GM12875 (cell line): Measurements from ENCODE around the gene GAL3ST3.

Source experiments
- H3K4me3 ChIP-seq: one replicate; pipeline ENCODE4 v1.5.1; 2011; ENCODE audit warnings: low read depth, low read length, control low read depth
- TF ChIP-seq, protein P1 (sequence below): IDR thresholded peaks from 2 replicates; pipeline ENCODE4 v1.5.1; 2011; ENCODE audit warnings: low read depth, mild to moderate bottlenecking, control low read depth, inconsistent platforms, low read length, moderate library complexity, borderline replicate concordance; ENCODE audit not compliant: insufficient read depth

Gene GAL3ST3

GRCh38 chr11:66015454-66015881 lies 33.5 kb downstream of the GAL3ST3 start:
- no peak overlapping the region for H3K4me3 ChIP-seq
- TF ChIP-seq, protein P1, sequence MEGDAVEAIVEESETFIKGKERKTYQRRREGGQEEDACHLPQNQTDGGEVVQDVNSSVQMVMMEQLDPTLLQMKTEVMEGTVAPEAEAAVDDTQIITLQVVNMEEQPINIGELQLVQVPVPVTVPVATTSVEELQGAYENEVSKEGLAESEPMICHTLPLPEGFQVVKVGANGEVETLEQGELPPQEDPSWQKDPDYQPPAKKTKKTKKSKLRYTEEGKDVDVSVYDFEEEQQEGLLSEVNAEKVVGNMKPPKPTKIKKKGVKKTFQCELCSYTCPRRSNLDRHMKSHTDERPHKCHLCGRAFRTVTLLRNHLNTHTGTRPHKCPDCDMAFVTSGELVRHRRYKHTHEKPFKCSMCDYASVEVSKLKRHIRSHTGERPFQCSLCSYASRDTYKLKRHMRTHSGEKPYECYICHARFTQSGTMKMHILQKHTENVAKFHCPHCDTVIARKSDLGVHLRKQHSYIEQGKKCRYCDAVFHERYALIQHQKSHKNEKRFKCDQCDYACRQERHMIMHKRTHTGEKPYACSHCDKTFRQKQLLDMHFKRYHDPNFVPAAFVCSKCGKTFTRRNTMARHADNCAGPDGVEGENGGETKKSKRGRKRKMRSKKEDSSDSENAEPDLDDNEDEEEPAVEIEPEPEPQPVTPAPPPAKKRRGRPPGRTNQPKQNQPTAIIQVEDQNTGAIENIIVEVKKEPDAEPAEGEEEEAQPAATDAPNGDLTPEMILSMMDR: no peak

GRCh38 chr11:66014804-66015453 lies 34.0 kb downstream of the GAL3ST3 start:
- TF ChIP-seq, protein P1: no peak
- H3K4me3 ChIP-seq: no peak overlapping the region

DNA sequence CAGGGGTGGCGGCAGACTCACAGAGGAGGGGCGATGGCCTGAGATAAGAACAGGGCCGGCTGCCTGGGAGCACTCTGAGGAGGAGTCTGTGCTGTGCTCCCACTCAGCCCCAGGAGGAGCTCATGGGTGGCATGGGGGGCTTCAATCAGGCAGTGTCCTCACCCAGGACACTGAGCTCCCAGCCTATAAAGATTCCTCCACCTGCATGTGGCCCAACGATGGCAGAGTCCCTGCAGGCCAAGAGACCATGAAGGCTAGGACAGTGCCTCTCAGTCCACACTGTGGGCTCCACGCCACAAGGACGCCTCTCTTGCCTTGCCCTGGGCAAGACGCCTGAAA lies 35.2 kb downstream of the GAL3ST3 start:
- TF ChIP-seq, protein P1: no peak
- H3K4me3 ChIP-seq: no peak overlapping the region

DNA sequence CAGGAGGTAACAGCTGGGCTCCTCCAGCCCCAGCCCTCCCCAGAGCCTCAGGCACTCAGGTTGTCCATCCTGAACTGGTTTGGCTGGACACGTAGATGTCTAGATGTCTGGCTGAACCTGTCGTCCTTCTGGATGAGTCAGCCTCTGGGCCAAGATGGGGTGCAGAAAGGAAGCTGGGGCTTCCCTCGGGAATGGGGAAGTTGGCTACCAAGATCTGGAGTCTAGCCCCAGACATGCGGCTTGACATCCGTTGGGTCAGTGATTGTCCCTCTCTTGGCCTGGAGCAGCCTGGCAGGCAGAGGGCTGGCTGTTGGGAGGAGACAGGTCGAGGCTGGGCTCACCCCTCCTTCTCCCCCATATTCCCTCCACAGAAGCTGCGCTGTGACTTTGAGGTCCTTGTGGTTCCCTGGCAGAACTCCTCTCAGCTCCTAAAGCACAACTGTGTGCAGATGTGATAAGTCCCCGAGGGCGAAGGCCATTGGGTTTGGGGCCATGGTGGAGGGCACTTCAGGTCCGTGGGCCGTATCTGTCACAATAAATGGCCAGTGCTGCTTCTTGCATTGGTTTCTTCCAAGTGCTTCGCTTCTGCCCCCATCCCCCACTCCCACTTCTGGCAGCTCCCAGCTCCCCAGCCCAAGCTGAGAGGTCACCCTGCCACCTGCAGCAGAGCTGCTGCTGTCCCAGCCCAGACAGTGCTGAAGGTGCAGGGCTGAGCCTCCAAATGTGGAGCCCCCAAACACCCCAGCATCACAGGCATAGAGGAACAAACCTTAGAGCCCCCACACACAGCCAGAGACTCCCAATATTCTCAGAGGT lies 35.8 kb downstream of the GAL3ST3 start:
- H3K4me3 ChIP-seq: no peak overlapping the region
- TF ChIP-seq, protein P1: no peak

- H3K4me3 ChIP-seq: no peak overlapping the region
- TF ChIP-seq, protein P1: no peak
Observed at GRCh38 chr11:66012371-66012945, 36.5 kb downstream of the GAL3ST3 start.

GRCh38 chr11:66011785-66012303 lies 37.1 kb downstream of the GAL3ST3 start, which contains the start of gene CST6:
Gene CST6 (plus strand): TSS chr11:66012008. CDS start chr11:66012045, 37 bp downstream.
- H3K4me3 ChIP-seq: no peak within 1 kb of the TSS
- TF ChIP-seq, protein P1: no peak
